Measurements from ENCODE around the gene ZBTB7A.

The ZBTB7A gene

GRCh38 chr19:4061178-4061682 is 5.5 kb downstream of the ZBTB7A start:
- Histone ChIP-seq H2AK5ac (ENCODE audit: low read depth, low read length) (peak overlapping the region; percentile 61), H3K14ac (ENCODE audit: low read length) (no peak overlapping the region), H3K9ac (ENCODE audit: low read depth, low read length, poor library complexity) (no peak overlapping the region), H3K18ac (ENCODE audit: low read length) (peak overlapping the region; percentile 52), H4K8ac (ENCODE audit: low read depth, low read length) (no peak overlapping the region), H2BK12ac (ENCODE audit: low read length) (no peak overlapping the region), H2BK15ac (ENCODE audit: low read length) (no peak overlapping the region), H3K36me3 (replicated peaks in 1 of 2; ENCODE audit: control insufficient read depth in 2 of 2, insufficient read depth in 2 of 2, low read length in 2 of 2) (peaks cover 2 to 6% of the 10 kb centered on the region in 2 donors), H3K79me1 (ENCODE audit: low read depth, low read length) (peaks cover 43% of the 10 kb centered on the region), H3K4me2 (ENCODE audit: insufficient read depth, low read length, poor library complexity, severe bottlenecking) (no peak overlapping the region), H3K27ac (replicated peaks; ENCODE audit: low read length) (no peak overlapping the region), H3K4me3 (ENCODE audit: low read length in 2 of 2) (no peak overlapping the region), H2BK5ac (ENCODE audit: low read length) (no peak overlapping the region), H3K27me3 (ENCODE audit: control insufficient read depth in 3 of 3, insufficient read depth in 3 of 3, low read depth in 1 of 3, low read length in 3 of 3) (no peaks in the 10 kb centered on the region), H4K91ac (ENCODE audit: low read depth, low read length, poor library complexity) (no peak overlapping the region), H3K4ac (ENCODE audit: low read length) (no peak overlapping the region), H3K4me1 (ENCODE audit: control insufficient read depth in 2 of 2, insufficient read depth in 1 of 2, low read depth in 1 of 2, low read length in 2 of 2) (peaks cover 11 to 12% of the 10 kb centered on the region in 2 donors), H2BK120ac (ENCODE audit: low read depth, low read length) (no peak overlapping the region), H3K9me3 (replicated peaks in 1 of 2; ENCODE audit: control insufficient read depth in 2 of 2, insufficient read depth in 1 of 2, low read depth in 1 of 2, low read length in 2 of 2) (no peaks in the 10 kb centered on the region), H2AFZ (ENCODE audit: low read length) (no peak overlapping the region), H3K23ac (ENCODE audit: low read depth, low read length, poor library complexity) (peak overlapping the region; percentile 75)
- no peak for DNase-seq (ENCODE audit: low spot score)
- WGBS, 2 donors (ENCODE audit: extremely low coverage in 2 of 2, insufficient read length in 2 of 2, insufficient replicate concordance in 1 of 2): no CpG with 5 or more reads among the region's 23 CpGs

DNA sequence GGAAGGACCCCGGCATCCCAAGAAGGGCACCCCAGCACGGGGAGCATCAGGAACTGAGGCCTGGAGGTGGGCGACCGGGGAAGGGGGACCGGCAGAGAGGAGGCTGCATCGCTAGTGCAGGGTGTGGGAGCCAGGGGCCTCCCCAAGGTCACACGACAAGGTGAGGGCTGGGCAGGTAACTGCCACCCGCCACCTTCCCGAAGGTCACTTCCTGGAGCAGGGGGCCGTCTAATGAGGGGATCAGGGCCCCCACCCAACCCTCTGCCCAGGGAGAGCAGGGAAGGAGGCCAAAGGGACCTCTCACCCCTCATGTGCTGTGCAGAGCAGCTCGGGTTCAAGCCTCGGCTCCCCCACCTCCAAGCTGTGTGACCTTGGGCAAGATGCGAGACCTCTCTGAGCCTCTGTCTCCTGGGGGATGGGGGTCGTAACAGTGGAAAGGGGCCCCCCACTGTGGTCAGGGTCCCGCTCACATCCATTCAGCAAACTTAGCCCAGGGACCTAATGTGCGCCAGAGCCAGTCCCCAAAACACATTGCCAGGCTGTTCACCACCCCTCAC is 6.0 kb downstream of the ZBTB7A start:
- DNase-seq (ENCODE audit: low spot score): no peak
- H3K18ac ChIP-seq (ENCODE audit: low read length): peak overlapping the region; percentile 52
- H2BK5ac ChIP-seq (ENCODE audit: low read length): no peak overlapping the region
- H2BK12ac ChIP-seq (ENCODE audit: low read length): no peak overlapping the region
- peaks cover 0 to 2% of the 10 kb centered on the region in 2 donors for H3K9me3 ChIP-seq (replicated peaks in 1 of 2; ENCODE audit: control insufficient read depth in 2 of 2, insufficient read depth in 1 of 2, low read depth in 1 of 2, low read length in 2 of 2)
- no peak overlapping the region for H3K27ac ChIP-seq (replicated peaks; ENCODE audit: low read length)
- H3K27me3 ChIP-seq (ENCODE audit: control insufficient read depth in 3 of 3, insufficient read depth in 3 of 3, low read depth in 1 of 3, low read length in 3 of 3): no peaks in the 10 kb centered on the region
- H3K36me3 ChIP-seq (replicated peaks in 1 of 2; ENCODE audit: control insufficient read depth in 2 of 2, insufficient read depth in 2 of 2, low read length in 2 of 2): peaks cover 3 to 6% of the 10 kb centered on the region in 2 donors
- no peak overlapping the region for H3K4me3 ChIP-seq (ENCODE audit: low read length in 2 of 2)
- H4K8ac ChIP-seq (ENCODE audit: low read depth, low read length): no peak overlapping the region
- no peak overlapping the region for H2AFZ ChIP-seq (ENCODE audit: low read length)
- peaks cover 11 to 12% of the 10 kb centered on the region in 2 donors for H3K4me1 ChIP-seq (ENCODE audit: control insufficient read depth in 2 of 2, insufficient read depth in 1 of 2, low read depth in 1 of 2, low read length in 2 of 2)
- peaks cover 48% of the 10 kb centered on the region for H3K79me1 ChIP-seq (ENCODE audit: low read depth, low read length)
- H3K4me2 ChIP-seq (ENCODE audit: insufficient read depth, low read length, poor library complexity, severe bottlenecking): no peak overlapping the region
- H3K4ac ChIP-seq (ENCODE audit: low read length): no peak overlapping the region
- H2BK15ac ChIP-seq (ENCODE audit: low read length): no peak overlapping the region
- no CpG with 5 or more reads among the region's 16 CpGs for WGBS, 2 donors (ENCODE audit: extremely low coverage in 2 of 2, insufficient read length in 2 of 2, insufficient replicate concordance in 1 of 2)
- no peak overlapping the region for H4K91ac ChIP-seq (ENCODE audit: low read depth, low read length, poor library complexity)
- no peak overlapping the region for H2BK120ac ChIP-seq (ENCODE audit: low read depth, low read length)
- no peak overlapping the region for H3K14ac ChIP-seq (ENCODE audit: low read length)
- H2AK5ac ChIP-seq (ENCODE audit: low read depth, low read length): no peak overlapping the region
- H3K9ac ChIP-seq (ENCODE audit: low read depth, low read length, poor library complexity): no peak overlapping the region
- peak overlapping the region; percentile 75 for H3K23ac ChIP-seq (ENCODE audit: low read depth, low read length, poor library complexity)

DNA sequence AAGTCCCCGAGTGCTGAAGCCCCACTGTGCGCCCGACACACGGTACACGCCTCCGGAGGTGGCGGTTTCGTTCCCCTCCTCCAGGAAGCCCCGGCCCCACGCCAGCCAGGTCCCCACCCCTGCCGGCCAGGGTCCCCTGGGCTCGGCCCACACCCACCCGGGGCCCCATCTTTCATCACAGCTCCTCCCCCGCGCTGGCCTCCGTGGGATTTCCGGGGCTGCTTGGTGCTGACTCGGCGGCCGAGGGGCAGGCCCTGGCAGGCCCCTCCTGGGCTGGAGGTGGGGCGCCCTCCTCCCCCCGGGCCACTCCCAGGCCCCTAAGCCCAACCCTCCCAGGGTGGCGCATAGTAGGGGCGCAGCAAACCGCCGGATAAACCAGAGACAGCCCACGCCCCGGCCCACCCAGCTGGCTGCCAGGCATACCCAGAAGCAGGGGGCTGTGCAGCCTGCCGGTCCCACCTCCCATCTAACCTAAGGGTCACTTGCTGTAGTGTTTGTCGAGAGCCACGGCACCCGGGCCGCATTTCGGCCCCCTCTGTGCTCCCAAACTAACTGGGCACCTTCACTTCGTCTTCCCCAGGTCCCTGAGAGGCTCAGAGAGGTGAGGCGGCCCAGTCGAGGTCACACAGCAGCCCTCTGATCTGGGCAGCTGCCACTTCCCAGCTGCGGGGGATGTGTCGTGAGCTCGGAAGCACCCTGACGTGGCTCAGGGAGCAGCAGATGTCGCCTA is 6.6 kb downstream of the ZBTB7A start:
- DNase-seq (ENCODE audit: low spot score): no peak
- H3K9me3 ChIP-seq (replicated peaks in 1 of 2; ENCODE audit: control insufficient read depth in 2 of 2, insufficient read depth in 1 of 2, low read depth in 1 of 2, low read length in 2 of 2): peaks cover 0 to 2% of the 10 kb centered on the region in 2 donors
- no peak overlapping the region for H4K8ac ChIP-seq (ENCODE audit: low read depth, low read length)
- H3K79me1 ChIP-seq (ENCODE audit: low read depth, low read length): peaks cover 48% of the 10 kb centered on the region
- no peak overlapping the region for H3K4me3 ChIP-seq (ENCODE audit: low read length in 2 of 2)
- H3K18ac ChIP-seq (ENCODE audit: low read length): peak overlapping the region; percentile 71
- H2BK12ac ChIP-seq (ENCODE audit: low read length): no peak overlapping the region
- H3K27ac ChIP-seq (replicated peaks; ENCODE audit: low read length): no peak overlapping the region
- H3K9ac ChIP-seq (ENCODE audit: low read depth, low read length, poor library complexity): no peak overlapping the region
- no peak overlapping the region for H2AFZ ChIP-seq (ENCODE audit: low read length)
- H4K91ac ChIP-seq (ENCODE audit: low read depth, low read length, poor library complexity): no peak overlapping the region
- H3K4ac ChIP-seq (ENCODE audit: low read length): no peak overlapping the region
- H3K27me3 ChIP-seq (ENCODE audit: control insufficient read depth in 3 of 3, insufficient read depth in 3 of 3, low read depth in 1 of 3, low read length in 3 of 3): no peaks in the 10 kb centered on the region
- peak overlapping the region; percentile 57 for H3K23ac ChIP-seq (ENCODE audit: low read depth, low read length, poor library complexity)
- peaks cover 6 to 9% of the 10 kb centered on the region in 2 donors for H3K36me3 ChIP-seq (replicated peaks in 1 of 2; ENCODE audit: control insufficient read depth in 2 of 2, insufficient read depth in 2 of 2, low read length in 2 of 2)
- peak overlapping the region; percentile 56 for H3K14ac ChIP-seq (ENCODE audit: low read length)
- peak overlapping the region; percentile 48 for H2BK5ac ChIP-seq (ENCODE audit: low read length)
- H2BK15ac ChIP-seq (ENCODE audit: low read length): no peak overlapping the region
- peaks cover 11 to 12% of the 10 kb centered on the region in 2 donors for H3K4me1 ChIP-seq (ENCODE audit: control insufficient read depth in 2 of 2, insufficient read depth in 1 of 2, low read depth in 1 of 2, low read length in 2 of 2)
- WGBS, 2 donors (ENCODE audit: extremely low coverage in 2 of 2, insufficient read length in 2 of 2, insufficient replicate concordance in 1 of 2): no CpG with 5 or more reads among the region's 42 CpGs
- peak overlapping the region; percentile 61 for H2AK5ac ChIP-seq (ENCODE audit: low read depth, low read length)
- H3K4me2 ChIP-seq (ENCODE audit: insufficient read depth, low read length, poor library complexity, severe bottlenecking): no peak overlapping the region
- H2BK120ac ChIP-seq (ENCODE audit: low read depth, low read length): peak overlapping the region; percentile 47

DNA sequence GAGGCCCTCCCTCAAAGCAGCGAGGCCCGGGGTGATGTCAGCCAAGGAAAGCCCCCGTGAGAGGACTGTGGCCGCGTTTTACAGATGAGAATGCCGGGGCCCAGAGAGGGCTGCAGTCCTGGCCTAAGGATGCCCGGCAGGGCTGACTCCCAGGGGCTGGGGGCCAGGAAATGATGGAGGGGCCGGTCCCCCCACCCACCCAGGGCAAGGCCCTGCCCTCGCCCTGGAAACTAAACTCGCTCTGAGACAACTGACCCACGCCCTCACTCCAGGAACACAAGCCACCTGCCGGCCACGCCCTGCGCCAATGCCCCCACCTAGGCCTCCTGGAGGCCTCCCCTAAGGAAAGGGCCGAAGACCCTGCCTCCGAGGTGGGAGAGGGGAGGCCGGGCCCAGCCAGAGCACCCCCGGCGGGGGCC is 7.2 kb downstream of the ZBTB7A start:
- Histone ChIP-seq H3K4me2 (ENCODE audit: insufficient read depth, low read length, poor library complexity, severe bottlenecking) (no peak overlapping the region), H2AK5ac (ENCODE audit: low read depth, low read length) (peak overlapping the region; percentile 61), H3K9me3 (replicated peaks in 1 of 2; ENCODE audit: control insufficient read depth in 2 of 2, insufficient read depth in 1 of 2, low read depth in 1 of 2, low read length in 2 of 2) (peaks cover 0 to 2% of the 10 kb centered on the region in 2 donors), H4K91ac (ENCODE audit: low read depth, low read length, poor library complexity) (no peak overlapping the region), H3K23ac (ENCODE audit: low read depth, low read length, poor library complexity) (no peak overlapping the region), H3K4me3 (ENCODE audit: low read length in 2 of 2) (no peak overlapping the region), H3K4ac (ENCODE audit: low read length) (no peak overlapping the region), H3K9ac (ENCODE audit: low read depth, low read length, poor library complexity) (peak overlapping the region; percentile 63), H3K27me3 (ENCODE audit: control insufficient read depth in 3 of 3, insufficient read depth in 3 of 3, low read depth in 1 of 3, low read length in 3 of 3) (no peaks in the 10 kb centered on the region), H3K27ac (replicated peaks; ENCODE audit: low read length) (no peak overlapping the region), H2BK120ac (ENCODE audit: low read depth, low read length) (peak overlapping the region; percentile 47), H3K4me1 (ENCODE audit: control insufficient read depth in 2 of 2, insufficient read depth in 1 of 2, low read depth in 1 of 2, low read length in 2 of 2) (peaks cover 10 to 12% of the 10 kb centered on the region in 2 donors), H2BK12ac (ENCODE audit: low read length) (no peak overlapping the region), H3K36me3 (replicated peaks in 1 of 2; ENCODE audit: control insufficient read depth in 2 of 2, insufficient read depth in 2 of 2, low read length in 2 of 2) (peaks cover 10 to 14% of the 10 kb centered on the region in 2 donors), H4K8ac (ENCODE audit: low read depth, low read length) (no peak overlapping the region), H3K14ac (ENCODE audit: low read length) (no peak overlapping the region), H3K79me1 (ENCODE audit: low read depth, low read length) (peaks cover 48% of the 10 kb centered on the region), H2BK5ac (ENCODE audit: low read length) (peak overlapping the region; percentile 48), H3K18ac (ENCODE audit: low read length) (peak overlapping the region; percentile 71), H2BK15ac (ENCODE audit: low read length) (no peak overlapping the region), H2AFZ (ENCODE audit: low read length) (no peak overlapping the region)
- no CpG with 5 or more reads among the region's 19 CpGs for WGBS, 2 donors (ENCODE audit: extremely low coverage in 2 of 2, insufficient read length in 2 of 2, insufficient replicate concordance in 1 of 2)
- DNase-seq (ENCODE audit: low spot score): no peak
